Measurements from ENCODE around the gene TRIP13.

DNA sequence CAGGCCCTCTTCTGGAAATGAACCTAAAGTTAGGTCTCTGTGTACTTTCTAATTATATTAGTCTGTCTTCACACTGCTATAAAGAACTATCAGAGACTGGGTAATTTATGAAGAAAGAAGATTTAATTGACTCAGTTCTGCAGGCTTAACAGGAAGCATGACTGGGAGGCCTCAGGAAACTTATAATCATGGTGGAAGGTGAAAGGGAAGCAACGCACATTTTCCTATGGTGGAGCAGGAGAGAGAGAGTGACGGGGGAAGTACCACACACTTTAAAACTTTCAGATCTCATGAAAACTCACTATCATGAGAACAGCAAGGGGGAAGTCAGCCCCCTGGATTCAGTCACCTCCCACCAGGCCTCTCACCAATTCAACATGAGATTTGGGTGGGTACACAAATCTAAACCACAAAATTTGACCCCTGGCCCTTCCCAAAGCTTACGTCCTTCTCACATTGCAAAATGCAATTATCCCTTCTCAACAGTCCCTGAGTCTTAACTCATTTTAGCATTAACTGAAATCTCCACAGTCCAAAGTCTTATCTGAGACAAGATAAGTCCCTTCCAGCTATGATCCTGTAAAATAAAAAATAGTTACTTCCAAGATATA lies 40.7 kb downstream of the TRIP13 start:
- TF ChIP-seq CTCF (IDR thresholded peaks at IDR 0.05 in 4 of 5, conservative IDR thresholded peaks at IDR 0.05 in 1 of 5) = no peak
- no peak for TF ChIP-seq POLR2A (IDR thresholded peaks at IDR 0.05)

Measured in gastrocnemius medialis (tissue), 4 donors.